Measurements from ENCODE around the gene GPS1. TPM values are rescaled to one million over a fixed set of nuclear protein-coding genes. Genes with fewer than 3 reads are reported as not detected.

GPS1 gene
- total and polyA plus RNA-seq, 2 donors (not counting 1 experiment from before 2014, with no cell fraction given) = 80.5 to 124 TPM

DNA sequence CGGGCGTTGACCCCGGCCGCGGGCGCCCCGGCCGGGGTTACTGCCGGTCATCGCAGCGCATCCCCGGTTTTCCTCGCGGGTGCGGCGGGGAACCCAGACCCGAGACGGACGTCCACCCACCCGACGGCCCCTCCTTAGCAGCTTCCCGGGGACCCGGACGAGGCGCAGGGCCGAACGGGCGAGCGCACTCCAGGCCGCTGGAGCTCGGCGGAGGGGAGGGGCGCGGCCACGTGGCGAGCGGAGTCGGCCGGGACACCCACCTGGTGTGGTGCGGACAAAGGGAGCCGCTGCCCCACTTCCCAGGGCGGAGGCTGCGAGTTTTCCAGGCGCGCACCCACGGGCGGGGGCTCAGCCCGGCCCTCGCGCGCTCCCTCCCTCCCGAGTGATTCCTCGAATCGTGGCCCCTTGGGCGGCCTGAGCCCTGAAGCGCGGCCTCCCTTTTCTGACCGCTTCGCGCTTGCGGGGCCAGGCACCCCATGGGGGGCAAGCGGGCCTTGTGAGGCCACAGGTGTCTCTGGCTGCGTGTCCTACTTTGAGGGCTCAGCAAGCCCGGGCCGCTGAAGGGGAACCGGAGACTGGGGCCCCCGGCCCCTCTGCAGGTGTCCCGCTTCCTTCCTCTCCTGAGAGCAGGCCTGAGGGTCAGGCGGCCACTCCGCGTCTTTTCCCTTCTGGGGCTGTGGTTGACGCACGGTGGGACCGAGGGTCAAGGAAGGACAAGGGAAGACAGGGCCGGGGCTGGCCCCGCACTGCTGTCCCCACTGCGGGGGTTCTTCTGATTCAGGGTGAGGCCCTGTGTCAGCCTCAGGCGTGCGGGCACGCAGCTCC is 47.5 kb downstream of the GPS1 start:
- Mint-ChIP-seq H3K4me1 (peaks cover 11% of the 10 kb centered on the region), H3K9me3 (ENCODE audit: insufficient read depth) (no peaks in the 10 kb centered on the region), H3K4me3 (peak overlapping the region; percentile 84), H3K27me3 (no peaks in the 10 kb centered on the region), H3K27ac (peak overlapping the region; percentile 89)
- Histone ChIP-seq H3K4me2 (replicated peaks; ENCODE audit: low read depth, low read length, poor library complexity, severe bottlenecking) (peak overlapping the region; percentile 99), H3K36me3 (replicated peaks in 1 of 2; ENCODE audit: control extremely low read depth in 1 of 2, control insufficient read depth in 1 of 2, extremely low read depth in 1 of 2, insufficient read depth in 2 of 2, low read length in 1 of 2) (peaks cover 0 to 11% of the 10 kb centered on the region in 2 experiments), H3K4me1 (ENCODE audit: control insufficient read depth in 2 of 2, insufficient read depth in 2 of 2, low read length in 2 of 2) (peaks cover 16 to 28% of the 10 kb centered on the region in 2 donors), H3K79me2 (ENCODE audit: control insufficient read depth, insufficient read depth, low read length) (peaks cover 26% of the 10 kb centered on the region), H3K9ac (ENCODE audit: low read length) (peak overlapping the region; percentile 78), H3K9me3 (ENCODE audit: control extremely low read depth in 1 of 3, control insufficient read depth in 2 of 3, insufficient read depth in 1 of 3, low read length in 2 of 3) (no peaks in the 10 kb centered on the region), H3K27ac (ENCODE audit: low read length in 2 of 2) (peak overlapping the region; percentile 80 to 88), H3K4me3 (ENCODE audit: control extremely low read depth in 1 of 5, extremely low read depth in 1 of 5, insufficient read depth in 1 of 5, low read depth in 2 of 5, low read length in 4 of 5) (peak overlapping the region; percentile 11 to 78 (median 64)), H4K20me1 (ENCODE audit: control insufficient read depth, insufficient read depth, low read length, poor library complexity, severe bottlenecking) (peaks cover 15% of the 10 kb centered on the region), H2AFZ (ENCODE audit: insufficient read depth, low read depth, low read length, poor library complexity, severe bottlenecking) (peak overlapping the region; percentile 72), H3K27me3 (replicated peaks in 1 of 4; ENCODE audit: control extremely low read depth in 1 of 4, control insufficient read depth in 3 of 4, insufficient read depth in 4 of 4, low read length in 3 of 4) (no peaks in the 10 kb centered on the region)
- POLR2A ChIA-PET = interaction anchor here (0.8 to 1.8 kb wide), 6 partner anchors 33 to 266 kb away, joined by 3 to 9 read pairs (median 4); partner anchors contain the start of genes CENPX, DCXR, DUS1L and GPS1
- intact Hi-C loops (cut with micrococcal nuclease) = loop anchor here (1.0 to 10.0 kb wide), 7 partner anchors 7 to 953 kb away; partner anchors contain the start of genes CCDC57, DCXR, DUS1L and GPS1
- CTCF ChIA-PET = interaction anchor here (0.9 to 1.4 kb wide), 2 partner anchors 8 to 140 kb away, joined by 3 to 5 read pairs; no protein-coding TSS in a partner anchor
- WGBS (ENCODE audit: insufficient coverage) = 5% methylated on average over 80 of the region's 80 CpGs
- ATAC-seq (ENCODE audit: low read depth) (peak; percentile 1), DNase-seq (peak; percentile 69)
- no peak for TF ChIP-seq CTCF (IDR thresholded peaks at IDR 0.05)
- TF ChIP-seq EZH2 (IDR thresholded peaks at IDR 0.05; ENCODE audit: borderline replicate concordance, insufficient read depth, low read depth, low read length, poor library complexity, severe bottlenecking) = no peak
